HEK293 (cell line): ENCODE measurements around the gene SF3B2.

ENCODE experiments used
- ZNF24 ChIP-seq: fragments of 450-650 bp; formaldehyde crosslinking; IDR thresholded peaks from 2 replicates; pipeline ENCODE4 v1.5.1; 2016; ENCODE audit warnings: missing biosample characterization, missing genetic modification characterization
- TF ChIP-seq, protein P1 (sequence below): fragments of 450-650 bp; formaldehyde crosslinking; IDR thresholded peaks from 2 replicates; pipeline ENCODE4 v1.5.1; 2016; ENCODE audit warnings: missing biosample characterization, missing genetic modification characterization
- TF ChIP-seq, protein P2 (sequence below): fragments of 450-650 bp; formaldehyde crosslinking; conservative IDR thresholded peaks from 2 replicates; pipeline ENCODE4 v1.5.1; 2016; ENCODE audit warnings: low read depth, missing biosample characterization, missing genetic modification characterization

DNA sequence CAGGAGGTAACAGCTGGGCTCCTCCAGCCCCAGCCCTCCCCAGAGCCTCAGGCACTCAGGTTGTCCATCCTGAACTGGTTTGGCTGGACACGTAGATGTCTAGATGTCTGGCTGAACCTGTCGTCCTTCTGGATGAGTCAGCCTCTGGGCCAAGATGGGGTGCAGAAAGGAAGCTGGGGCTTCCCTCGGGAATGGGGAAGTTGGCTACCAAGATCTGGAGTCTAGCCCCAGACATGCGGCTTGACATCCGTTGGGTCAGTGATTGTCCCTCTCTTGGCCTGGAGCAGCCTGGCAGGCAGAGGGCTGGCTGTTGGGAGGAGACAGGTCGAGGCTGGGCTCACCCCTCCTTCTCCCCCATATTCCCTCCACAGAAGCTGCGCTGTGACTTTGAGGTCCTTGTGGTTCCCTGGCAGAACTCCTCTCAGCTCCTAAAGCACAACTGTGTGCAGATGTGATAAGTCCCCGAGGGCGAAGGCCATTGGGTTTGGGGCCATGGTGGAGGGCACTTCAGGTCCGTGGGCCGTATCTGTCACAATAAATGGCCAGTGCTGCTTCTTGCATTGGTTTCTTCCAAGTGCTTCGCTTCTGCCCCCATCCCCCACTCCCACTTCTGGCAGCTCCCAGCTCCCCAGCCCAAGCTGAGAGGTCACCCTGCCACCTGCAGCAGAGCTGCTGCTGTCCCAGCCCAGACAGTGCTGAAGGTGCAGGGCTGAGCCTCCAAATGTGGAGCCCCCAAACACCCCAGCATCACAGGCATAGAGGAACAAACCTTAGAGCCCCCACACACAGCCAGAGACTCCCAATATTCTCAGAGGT lies 39.0 kb upstream of the SF3B2 start:
- TF ChIP-seq ZNF24 (tag by site-specific recombination): no peak
- TF ChIP-seq, protein P1, sequence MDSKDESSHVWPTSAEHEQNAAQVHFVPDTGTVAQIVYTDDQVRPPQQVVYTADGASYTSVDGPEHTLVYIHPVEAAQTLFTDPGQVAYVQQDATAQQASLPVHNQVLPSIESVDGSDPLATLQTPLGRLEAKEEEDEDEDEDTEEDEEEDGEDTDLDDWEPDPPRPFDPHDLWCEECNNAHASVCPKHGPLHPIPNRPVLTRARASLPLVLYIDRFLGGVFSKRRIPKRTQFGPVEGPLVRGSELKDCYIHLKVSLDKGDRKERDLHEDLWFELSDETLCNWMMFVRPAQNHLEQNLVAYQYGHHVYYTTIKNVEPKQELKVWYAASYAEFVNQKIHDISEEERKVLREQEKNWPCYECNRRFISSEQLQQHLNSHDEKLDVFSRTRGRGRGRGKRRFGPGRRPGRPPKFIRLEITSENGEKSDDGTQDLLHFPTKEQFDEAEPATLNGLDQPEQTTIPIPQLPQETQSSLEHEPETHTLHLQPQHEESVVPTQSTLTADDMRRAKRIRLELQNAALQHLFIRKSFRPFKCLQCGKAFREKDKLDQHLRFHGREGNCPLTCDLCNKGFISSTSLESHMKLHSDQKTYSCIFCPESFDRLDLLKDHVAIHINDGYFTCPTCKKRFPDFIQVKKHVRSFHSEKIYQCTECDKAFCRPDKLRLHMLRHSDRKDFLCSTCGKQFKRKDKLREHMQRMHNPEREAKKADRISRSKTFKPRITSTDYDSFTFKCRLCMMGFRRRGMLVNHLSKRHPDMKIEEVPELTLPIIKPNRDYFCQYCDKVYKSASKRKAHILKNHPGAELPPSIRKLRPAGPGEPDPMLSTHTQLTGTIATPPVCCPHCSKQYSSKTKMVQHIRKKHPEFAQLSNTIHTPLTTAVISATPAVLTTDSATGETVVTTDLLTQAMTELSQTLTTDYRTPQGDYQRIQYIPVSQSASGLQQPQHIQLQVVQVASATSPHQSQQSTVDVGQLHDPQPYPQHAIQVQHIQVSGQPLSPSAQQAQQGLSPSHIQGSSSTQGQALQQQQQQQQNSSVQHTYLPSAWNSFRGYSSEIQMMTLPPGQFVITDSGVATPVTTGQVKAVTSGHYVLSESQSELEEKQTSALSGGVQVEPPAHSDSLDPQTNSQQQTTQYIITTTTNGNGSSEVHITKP: no peak
- TF ChIP-seq, protein P2, sequence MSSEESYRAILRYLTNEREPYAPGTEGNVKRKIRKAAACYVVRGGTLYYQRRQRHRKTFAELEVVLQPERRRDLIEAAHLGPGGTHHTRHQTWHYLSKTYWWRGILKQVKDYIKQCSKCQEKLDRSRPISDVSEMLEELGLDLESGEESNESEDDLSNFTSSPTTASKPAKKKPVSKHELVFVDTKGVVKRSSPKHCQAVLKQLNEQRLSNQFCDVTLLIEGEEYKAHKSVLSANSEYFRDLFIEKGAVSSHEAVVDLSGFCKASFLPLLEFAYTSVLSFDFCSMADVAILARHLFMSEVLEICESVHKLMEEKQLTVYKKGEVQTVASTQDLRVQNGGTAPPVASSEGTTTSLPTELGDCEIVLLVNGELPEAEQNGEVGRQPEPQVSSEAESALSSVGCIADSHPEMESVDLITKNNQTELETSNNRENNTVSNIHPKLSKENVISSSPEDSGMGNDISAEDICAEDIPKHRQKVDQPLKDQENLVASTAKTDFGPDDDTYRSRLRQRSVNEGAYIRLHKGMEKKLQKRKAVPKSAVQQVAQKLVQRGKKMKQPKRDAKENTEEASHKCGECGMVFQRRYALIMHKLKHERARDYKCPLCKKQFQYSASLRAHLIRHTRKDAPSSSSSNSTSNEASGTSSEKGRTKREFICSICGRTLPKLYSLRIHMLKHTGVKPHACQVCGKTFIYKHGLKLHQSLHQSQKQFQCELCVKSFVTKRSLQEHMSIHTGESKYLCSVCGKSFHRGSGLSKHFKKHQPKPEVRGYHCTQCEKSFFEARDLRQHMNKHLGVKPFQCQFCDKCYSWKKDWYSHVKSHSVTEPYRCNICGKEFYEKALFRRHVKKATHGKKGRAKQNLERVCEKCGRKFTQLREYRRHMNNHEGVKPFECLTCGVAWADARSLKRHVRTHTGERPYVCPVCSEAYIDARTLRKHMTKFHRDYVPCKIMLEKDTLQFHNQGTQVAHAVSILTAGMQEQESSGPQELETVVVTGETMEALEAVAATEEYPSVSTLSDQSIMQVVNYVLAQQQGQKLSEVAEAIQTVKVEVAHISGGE (tag by site-specific recombination): no peak
